ENCODE data around the gene OR9A4.
"Not testable (repeated sequence)": the region's sequence is repeated elsewhere in the genome, so short reads cannot be mapped to it uniquely, and the experiment has no call there.

OR9A4 gene

GRCh38 chr7:141916099-141916498 lies at the start of gene OR9A4:
OR9A4 (plus strand) TSS chr7:141916399; CDS start chr7:141918876, 2,477 bp downstream.
- no peak for DNase-seq (ENCODE audit: low read depth in 2 of 2)

- no peak for DNase-seq (ENCODE audit: low read depth in 2 of 2)
Observed at GRCh38 chr7:141866974-141867373, 49.2 kb upstream of the OR9A4 start.

GRCh38 chr7:141872931-141873330 lies 43.3 kb upstream of the OR9A4 start:
- DNase-seq (ENCODE audit: low read depth in 2 of 2): no peak

GRCh38 chr7:141874787-141875186 lies 41.4 kb upstream of the OR9A4 start:
- no peak for DNase-seq (ENCODE audit: low read depth in 2 of 2)

- DNase-seq (ENCODE audit: low read depth in 2 of 2): no peak
Observed at GRCh38 chr7:141875453-141875852, 40.7 kb upstream of the OR9A4 start.

- no peak for DNase-seq (ENCODE audit: low read depth in 2 of 2)
Observed at GRCh38 chr7:141876371-141876770, 39.8 kb upstream of the OR9A4 start.

GRCh38 chr7:141877365-141877764 lies 38.8 kb upstream of the OR9A4 start:
- DNase-seq (ENCODE audit: low read depth in 2 of 2): no peak

- no peak for DNase-seq (ENCODE audit: low read depth in 2 of 2)
Observed at GRCh38 chr7:141880960-141881359, 35.2 kb upstream of the OR9A4 start.

GRCh38 chr7:141884539-141885225 lies 31.5 kb upstream of the OR9A4 start:
- DNase-seq (ENCODE audit: low read depth in 2 of 2): no peak

GRCh38 chr7:141889321-141889720 lies 26.9 kb upstream of the OR9A4 start:
- DNase-seq (ENCODE audit: low read depth in 2 of 2): no peak

- DNase-seq (ENCODE audit: low read depth in 2 of 2): no peak
Observed at GRCh38 chr7:141891336-141891735, 24.9 kb upstream of the OR9A4 start.

GRCh38 chr7:141899366-141899765 lies 16.8 kb upstream of the OR9A4 start:
- DNase-seq (ENCODE audit: low read depth in 2 of 2): not testable (repeated sequence)

- DNase-seq (ENCODE audit: low read depth in 2 of 2): no peak
Observed at GRCh38 chr7:141906285-141906684, 9.9 kb upstream of the OR9A4 start.

GRCh38 chr7:141911391-141911790 lies 4.8 kb upstream of the OR9A4 start:
- DNase-seq (ENCODE audit: low read depth in 2 of 2): no peak

- no peak for DNase-seq (ENCODE audit: low read depth in 2 of 2)
Observed at GRCh38 chr7:141915565-141915964, 634 bp upstream of the OR9A4 start.

GRCh38 chr7:141920281-141920680 lies 4.1 kb downstream of the OR9A4 start:
- no peak for DNase-seq (ENCODE audit: low read depth in 2 of 2)

- no peak for DNase-seq (ENCODE audit: low read depth in 2 of 2)
Observed at GRCh38 chr7:141928146-141928844, 12.1 kb downstream of the OR9A4 start.

GRCh38 chr7:141928845-141929195 lies 12.6 kb downstream of the OR9A4 start:
- no peak for DNase-seq (ENCODE audit: low read depth in 2 of 2)

GRCh38 chr7:141930211-141930610 lies 14.0 kb downstream of the OR9A4 start:
- DNase-seq (ENCODE audit: low read depth in 2 of 2): no peak

GRCh38 chr7:141941075-141941474 lies 24.9 kb downstream of the OR9A4 start:
- no peak for DNase-seq (ENCODE audit: low read depth in 2 of 2)

- no peak for DNase-seq (ENCODE audit: low read depth in 2 of 2)
Observed at GRCh38 chr7:141943846-141944245, 27.6 kb downstream of the OR9A4 start.

GRCh38 chr7:141944811-141945210 lies 28.6 kb downstream of the OR9A4 start:
- no peak for DNase-seq (ENCODE audit: low read depth in 2 of 2)

GRCh38 chr7:141945356-141945755 lies 29.2 kb downstream of the OR9A4 start:
- no peak for DNase-seq (ENCODE audit: low read depth in 2 of 2)

GRCh38 chr7:141946796-141947195 lies 30.6 kb downstream of the OR9A4 start, which contains the start of gene CLEC5A:
CLEC5A (minus strand) TSS chr7:141946974; CDS start chr7:141946292, 682 bp downstream.
- DNase-seq (ENCODE audit: low read depth in 2 of 2): no peak
